ENCODE data around the gene OR4N5.

OR4N5 gene

DNA sequence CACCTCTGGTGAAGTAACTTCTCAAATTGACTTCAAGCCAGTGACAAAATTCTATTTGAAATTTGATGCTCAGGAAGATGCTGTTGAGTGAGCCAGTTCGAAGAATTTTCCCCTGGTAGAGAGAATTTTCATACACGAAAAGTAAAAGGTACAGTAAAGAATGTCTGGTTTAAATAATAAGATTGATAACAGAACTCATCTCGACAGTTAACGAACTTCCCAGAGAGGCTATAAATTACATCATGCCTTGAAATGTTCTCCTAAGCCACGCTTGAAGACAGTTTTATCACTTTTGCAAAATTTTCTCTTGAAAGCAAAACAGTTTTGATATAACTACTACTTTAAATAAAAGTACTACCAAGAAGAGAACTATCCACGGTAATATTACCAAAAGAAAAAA lies 37.7 kb downstream of the OR4N5 start:
- no peaks in the 10 kb centered on the region for H3K4me1 ChIP-seq
- in situ Hi-C loops (cut with MboI; ENCODE audit: low sequenced_read_pairs): no loop called here
- H3K9me3 ChIP-seq: no peaks in the 10 kb centered on the region
- H3K36me3 ChIP-seq (replicated peaks): no peaks in the 10 kb centered on the region
- H3K27me3 ChIP-seq (ENCODE audit: low read depth): no peaks in the 10 kb centered on the region
- no peak overlapping the region for H3K4me3 ChIP-seq
- no peak for DNase-seq (ENCODE audit: low spot score in 2 of 2)

DNA sequence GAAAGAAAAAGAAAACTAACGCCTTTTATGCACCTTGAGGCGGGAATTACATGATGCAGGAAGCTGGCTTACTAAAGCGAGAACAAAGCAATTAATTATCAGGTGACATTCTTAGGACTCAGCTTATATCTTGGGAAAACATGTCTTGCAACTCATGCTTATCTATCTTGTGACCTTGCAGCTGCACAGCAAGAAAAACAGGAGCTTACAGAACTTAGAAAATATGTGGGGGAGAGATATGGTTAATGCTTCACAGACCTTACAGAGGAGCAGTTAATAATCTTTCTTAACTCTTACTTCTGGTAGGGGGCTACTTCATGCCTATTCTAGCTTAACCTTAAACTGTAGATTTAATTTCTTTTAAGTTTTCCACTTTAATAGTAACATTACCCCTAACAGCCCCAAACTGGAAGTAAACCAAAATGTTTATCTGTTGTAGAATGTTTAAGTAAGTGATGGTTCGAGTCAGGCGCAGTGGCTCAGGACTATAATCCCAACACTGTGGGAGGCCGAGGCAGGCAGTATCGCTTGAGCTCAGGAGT lies 38.9 kb downstream of the OR4N5 start:
- Histone ChIP-seq H3K9me3 (no peaks in the 10 kb centered on the region), H3K36me3 (replicated peaks) (no peaks in the 10 kb centered on the region), H3K27me3 (ENCODE audit: low read depth) (no peaks in the 10 kb centered on the region), H3K4me1 (no peaks in the 10 kb centered on the region), H3K4me3 (no peak overlapping the region)
- in situ Hi-C loops (cut with MboI; ENCODE audit: low sequenced_read_pairs): no loop called here
- no peak for DNase-seq (ENCODE audit: low spot score in 2 of 2)

DNA sequence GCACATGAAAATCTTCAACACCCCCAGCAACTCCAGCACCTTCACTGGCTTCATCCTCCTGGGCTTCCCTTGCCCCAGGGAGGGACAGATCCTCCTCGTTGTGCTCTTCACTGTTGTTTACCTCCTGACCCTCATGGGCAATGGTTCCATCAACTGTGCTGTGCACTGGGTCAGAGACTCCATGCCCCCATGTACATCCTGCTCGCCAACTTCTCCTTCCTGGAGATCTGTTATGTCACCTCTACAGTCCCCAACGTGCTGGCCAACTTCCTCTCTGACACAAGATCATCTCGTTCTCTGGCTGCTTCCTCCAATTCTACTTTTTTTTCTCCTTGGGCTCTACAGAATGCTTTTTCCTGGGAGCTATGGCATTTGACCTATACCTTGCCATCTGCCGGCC lies 40.6 kb downstream of the OR4N5 start:
- DNase-seq (ENCODE audit: low spot score in 2 of 2): no peak
- Histone ChIP-seq H3K4me1 (no peaks in the 10 kb centered on the region), H3K9me3 (no peaks in the 10 kb centered on the region), H3K27me3 (ENCODE audit: low read depth) (no peaks in the 10 kb centered on the region), H3K4me3 (no peak overlapping the region), H3K36me3 (replicated peaks) (no peaks in the 10 kb centered on the region)
- in situ Hi-C loops (cut with MboI; ENCODE audit: low sequenced_read_pairs): no loop called here

DNA sequence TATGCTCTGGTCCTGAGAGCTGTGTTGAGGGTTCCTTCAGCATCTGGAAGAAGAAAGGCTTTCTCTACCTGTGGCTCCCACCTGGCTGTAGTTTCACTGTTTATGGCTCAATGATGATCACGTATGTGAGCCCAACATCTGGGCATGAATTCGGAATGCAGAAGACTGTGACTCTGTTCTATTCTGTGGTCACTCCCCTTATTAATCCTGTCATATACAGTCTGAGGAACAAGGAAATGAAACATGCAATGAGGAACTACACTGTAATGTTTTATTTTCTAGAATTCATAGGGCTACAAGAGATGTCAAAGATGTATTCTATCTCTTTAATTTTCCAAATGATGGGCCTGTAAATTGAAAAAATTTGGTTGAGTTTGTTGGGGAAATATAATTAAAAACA lies 41.3 kb downstream of the OR4N5 start:
- DNase-seq (ENCODE audit: low spot score in 2 of 2): no peak
- no peaks in the 10 kb centered on the region for H3K9me3 ChIP-seq
- H3K4me3 ChIP-seq: no peak overlapping the region
- in situ Hi-C loops (cut with MboI; ENCODE audit: low sequenced_read_pairs): no loop called here
- no peaks in the 10 kb centered on the region for H3K4me1 ChIP-seq
- no peaks in the 10 kb centered on the region for H3K36me3 ChIP-seq (replicated peaks)
- H3K27me3 ChIP-seq (ENCODE audit: low read depth): no peaks in the 10 kb centered on the region

DNA sequence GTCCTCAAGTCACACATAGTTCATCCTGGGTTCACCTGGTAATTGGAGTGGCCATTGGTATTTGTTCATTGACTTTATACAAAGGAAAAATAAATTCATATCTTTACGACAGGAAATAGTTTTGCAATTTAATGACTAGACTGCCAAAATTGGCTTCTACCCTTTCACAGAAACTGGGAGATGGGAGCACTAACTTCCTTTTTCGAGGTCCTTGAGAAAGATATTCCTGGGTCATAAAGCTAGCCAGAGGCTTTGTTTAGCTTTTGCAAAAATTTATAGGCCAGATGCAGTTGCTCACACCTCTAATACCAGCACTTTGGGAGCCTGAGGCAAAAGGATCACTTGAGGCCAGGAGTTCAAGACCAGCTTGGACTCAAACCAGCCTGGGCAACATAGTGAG lies 41.9 kb downstream of the OR4N5 start:
- no peaks in the 10 kb centered on the region for H3K36me3 ChIP-seq (replicated peaks)
- in situ Hi-C loops (cut with MboI; ENCODE audit: low sequenced_read_pairs): no loop called here
- no peaks in the 10 kb centered on the region for H3K4me1 ChIP-seq
- no peaks in the 10 kb centered on the region for H3K27me3 ChIP-seq (ENCODE audit: low read depth)
- no peak for DNase-seq (ENCODE audit: low spot score in 2 of 2)
- no peaks in the 10 kb centered on the region for H3K9me3 ChIP-seq
- no peak overlapping the region for H3K4me3 ChIP-seq

DNA sequence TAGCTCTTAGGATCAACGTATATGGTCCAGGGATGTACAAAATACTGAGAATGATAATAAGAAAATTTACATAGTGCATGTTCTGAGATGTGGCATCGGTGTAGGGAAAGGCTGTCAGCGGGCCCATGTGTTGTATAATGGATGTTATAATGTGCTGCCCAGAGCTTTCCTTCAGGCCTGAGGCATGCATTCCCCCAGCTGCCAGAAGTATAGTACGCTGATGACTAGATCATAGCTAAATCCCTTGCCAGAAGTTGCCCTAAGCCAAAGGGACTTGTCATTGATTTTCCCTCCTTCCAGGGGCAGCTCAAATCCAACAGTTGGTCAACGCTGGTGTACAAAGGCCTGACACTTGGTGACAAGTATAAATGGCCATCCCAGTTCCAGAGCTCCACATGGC lies 45.6 kb downstream of the OR4N5 start:
- H3K27me3 ChIP-seq (ENCODE audit: low read depth): no peaks in the 10 kb centered on the region

DNA sequence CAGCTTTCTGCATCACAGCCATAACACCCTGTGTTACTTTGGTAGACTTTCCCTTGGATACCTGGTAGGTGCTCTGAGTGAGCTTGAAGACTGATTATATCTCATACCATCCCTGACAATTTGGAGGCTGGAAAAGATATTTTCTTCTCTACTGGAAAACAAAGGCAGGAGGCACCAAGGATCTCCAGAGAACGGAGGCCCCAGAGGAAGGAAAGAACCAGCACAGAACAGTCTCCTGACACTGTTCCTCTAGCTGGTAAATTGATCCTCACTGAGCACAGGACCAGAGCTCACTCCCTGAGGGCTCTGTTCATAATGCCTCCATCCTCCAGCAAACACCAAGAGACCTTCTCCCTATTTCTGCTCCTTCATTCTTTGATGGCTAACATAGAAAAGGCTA lies 52.0 kb downstream of the OR4N5 start, which contains the start of gene OR11G2:
Gene OR11G2 (plus strand): TSS at position 301 of the 400 bp plus-strand sequence. CDS start 6,542 bp downstream, outside the sequence.
- Histone ChIP-seq H3K9me3 (no peaks in the 10 kb centered on the region), H3K4me3 (no peak within 1 kb of the TSS), H3K36me3 (replicated peaks) (no peaks in the 10 kb centered on the region), H3K27me3 (ENCODE audit: low read depth) (no peaks in the 10 kb centered on the region), H3K4me1 (no peaks in the 10 kb centered on the region)
- DNase-seq (ENCODE audit: low spot score in 2 of 2): no peak
- in situ Hi-C loops (cut with MboI; ENCODE audit: low sequenced_read_pairs): no loop called here

More for the DNA sequence above, 45.6 kb downstream of the OR4N5 start:
- in situ Hi-C loops (cut with MboI; ENCODE audit: low sequenced_read_pairs): no loop called here
- Histone ChIP-seq H3K9me3 (no peaks in the 10 kb centered on the region), H3K4me1 (no peaks in the 10 kb centered on the region), H3K36me3 (replicated peaks) (no peaks in the 10 kb centered on the region), H3K4me3 (no peak overlapping the region)
- DNase-seq (ENCODE audit: low spot score in 2 of 2): no peak

DNA sequence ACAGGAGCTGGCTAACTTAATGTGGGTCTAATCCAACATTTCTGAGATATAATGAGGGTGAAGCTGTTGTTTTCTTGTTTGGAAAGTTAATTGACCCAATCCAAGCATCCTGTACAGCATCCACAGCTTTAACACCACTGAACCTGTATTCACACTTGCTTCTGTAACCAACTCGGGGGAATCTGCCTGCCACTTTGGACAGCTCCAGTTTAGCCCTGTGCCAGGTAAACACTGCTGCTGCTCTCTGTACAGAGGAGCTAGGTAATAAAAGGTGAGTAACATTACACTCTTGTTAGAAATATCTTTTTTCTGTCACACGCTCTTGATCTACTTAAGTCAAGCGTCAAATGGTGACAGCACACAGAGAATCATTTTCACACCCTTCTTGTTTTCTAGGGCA lies 52.8 kb downstream of the OR4N5 start:
- no peaks in the 10 kb centered on the region for H3K36me3 ChIP-seq (replicated peaks)
- H3K9me3 ChIP-seq: no peaks in the 10 kb centered on the region
- H3K27me3 ChIP-seq (ENCODE audit: low read depth): no peaks in the 10 kb centered on the region
- H3K4me3 ChIP-seq: no peak overlapping the region
- no peak for DNase-seq (ENCODE audit: low spot score in 2 of 2)
- in situ Hi-C loops (cut with MboI; ENCODE audit: low sequenced_read_pairs): no loop called here
- no peaks in the 10 kb centered on the region for H3K4me1 ChIP-seq

DNA sequence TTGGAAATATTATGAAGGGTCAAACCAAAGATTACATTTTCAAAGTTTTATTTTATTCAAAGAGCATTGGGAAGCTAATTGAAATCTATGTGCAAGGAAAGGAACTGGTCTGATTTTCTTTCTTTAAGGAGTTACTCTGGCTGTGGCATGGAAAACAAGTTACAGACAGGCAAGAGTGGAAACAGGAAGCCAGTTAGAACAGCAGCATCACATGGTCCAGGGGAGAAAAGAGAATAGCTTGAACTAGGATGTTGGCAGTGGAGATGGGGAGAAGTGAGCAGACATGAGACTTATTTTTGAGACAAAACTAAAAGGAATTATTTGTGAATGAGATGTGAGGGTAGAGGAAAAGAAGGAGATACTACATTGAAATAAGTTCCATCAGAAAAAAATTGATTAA lies 55.5 kb downstream of the OR4N5 start:
- Histone ChIP-seq H3K9me3 (no peaks in the 10 kb centered on the region), H3K36me3 (replicated peaks) (no peaks in the 10 kb centered on the region), H3K4me1 (no peaks in the 10 kb centered on the region), H3K27me3 (ENCODE audit: low read depth) (no peaks in the 10 kb centered on the region), H3K4me3 (no peak overlapping the region)
- no peak for DNase-seq (ENCODE audit: low spot score in 2 of 2)
- in situ Hi-C loops (cut with MboI; ENCODE audit: low sequenced_read_pairs): no loop called here
